ENCODE measurements around the gene RPS21. TPM values are rescaled to one million over a fixed set of nuclear protein-coding genes. Genes with fewer than 3 reads are reported as not detected.

Gene RPS21
- total and polyA plus RNA-seq, 9 of the 15 experiments (the other 6 are each of a cell fraction or from before 2014, with no cell fraction given): 1,380 to 5,647 (median 3,091) TPM

DNA sequence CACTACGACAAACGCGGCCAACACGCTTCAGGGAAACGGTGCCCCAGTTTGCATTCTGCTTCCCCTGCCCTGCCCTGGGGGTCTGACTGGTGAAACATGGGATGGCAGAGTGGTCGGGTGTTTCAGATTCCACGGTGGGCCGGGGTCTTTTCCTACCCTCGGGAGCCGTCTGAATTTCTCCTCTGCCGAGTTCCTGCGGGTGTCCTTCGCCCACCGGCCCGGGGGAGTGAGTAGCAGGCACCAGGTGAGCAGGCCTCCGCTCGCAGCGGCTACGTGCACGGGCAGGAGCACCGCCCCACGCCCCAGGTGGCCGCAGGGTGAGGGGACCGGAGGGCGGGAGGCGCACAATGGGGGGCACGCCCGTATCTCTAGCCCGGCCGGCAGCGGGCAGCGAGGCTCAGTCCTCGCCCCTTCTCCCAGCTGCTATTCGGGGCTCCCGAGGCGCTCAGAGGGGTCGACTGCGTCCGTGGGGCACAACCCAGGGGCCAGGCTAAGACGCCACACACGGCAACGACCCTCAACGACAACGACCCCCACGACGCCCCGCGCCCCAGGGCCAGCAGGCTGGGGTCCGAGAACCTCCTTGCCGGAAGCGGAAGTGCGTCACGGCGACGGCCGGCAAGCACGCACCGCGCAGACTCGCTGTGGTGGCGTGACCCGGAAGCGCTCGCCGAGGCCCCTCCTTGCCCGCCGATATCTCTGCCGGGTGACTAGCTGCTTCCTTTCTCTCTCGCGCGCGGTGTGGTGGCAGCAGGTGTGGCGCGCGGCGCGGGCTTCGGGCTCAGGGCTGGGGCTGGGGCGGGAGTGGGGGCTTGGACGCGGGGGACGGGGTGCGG, at the start of gene RPS21 (continued):
- TF ChIP-seq, protein P1, sequence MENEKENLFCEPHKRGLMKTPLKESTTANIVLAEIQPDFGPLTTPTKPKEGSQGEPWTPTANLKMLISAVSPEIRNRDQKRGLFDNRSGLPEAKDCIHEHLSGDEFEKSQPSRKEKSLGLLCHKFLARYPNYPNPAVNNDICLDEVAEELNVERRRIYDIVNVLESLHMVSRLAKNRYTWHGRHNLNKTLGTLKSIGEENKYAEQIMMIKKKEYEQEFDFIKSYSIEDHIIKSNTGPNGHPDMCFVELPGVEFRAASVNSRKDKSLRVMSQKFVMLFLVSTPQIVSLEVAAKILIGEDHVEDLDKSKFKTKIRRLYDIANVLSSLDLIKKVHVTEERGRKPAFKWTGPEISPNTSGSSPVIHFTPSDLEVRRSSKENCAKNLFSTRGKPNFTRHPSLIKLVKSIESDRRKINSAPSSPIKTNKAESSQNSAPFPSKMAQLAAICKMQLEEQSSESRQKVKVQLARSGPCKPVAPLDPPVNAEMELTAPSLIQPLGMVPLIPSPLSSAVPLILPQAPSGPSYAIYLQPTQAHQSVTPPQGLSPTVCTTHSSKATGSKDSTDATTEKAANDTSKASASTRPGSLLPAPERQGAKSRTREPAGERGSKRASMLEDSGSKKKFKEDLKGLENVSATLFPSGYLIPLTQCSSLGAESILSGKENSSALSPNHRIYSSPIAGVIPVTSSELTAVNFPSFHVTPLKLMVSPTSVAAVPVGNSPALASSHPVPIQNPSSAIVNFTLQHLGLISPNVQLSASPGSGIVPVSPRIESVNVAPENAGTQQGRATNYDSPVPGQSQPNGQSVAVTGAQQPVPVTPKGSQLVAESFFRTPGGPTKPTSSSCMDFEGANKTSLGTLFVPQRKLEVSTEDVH (IDR thresholded peaks at IDR 0.05; ENCODE audit: low read depth, partially characterized antibody): peak; percentile 87
- TF ChIP-seq TEAD1 (CRISPR knock-in tag; IDR thresholded peaks at IDR 0.05): peak in 1 of 2 experiments; percentile 63; a peak in 1 of 4 replicates
- TF ChIP-seq ATF1 (CRISPR knock-in tag; IDR thresholded peaks at IDR 0.05): peak; percentile 57
- peak; percentile 95 for TF ChIP-seq ATF1 (tag; IDR thresholded peaks at IDR 0.05)
- peak; percentile 78 for TF ChIP-seq CREB1 (IDR thresholded peaks at IDR 0.05)
- peak; percentile 90 for TF ChIP-seq CREB1 (CRISPR knock-in tag; IDR thresholded peaks at IDR 0.05)
- 0 out of 2 replicates have a peak, but pooled peaks have one; percentile 25 for TF ChIP-seq TAF7 (tag; IDR thresholded peaks at IDR 0.05)
- TF ChIP-seq KDM5B (IDR thresholded peaks at IDR 0.05; ENCODE audit: insufficient replicate concordance, low read depth, low read length): peak; percentile 76
- TF ChIP-seq MTA3 (IDR thresholded peaks at IDR 0.05; ENCODE audit: borderline replicate concordance): peak; percentile 70; the same call in 1 of the 2 replicates
- TF ChIP-seq ELF4 (CRISPR knock-in tag; IDR thresholded peaks at IDR 0.05): peak; percentile 53; the same call in 1 of the 2 replicates
- TF ChIP-seq HDAC6 (IDR thresholded peaks at IDR 0.05; ENCODE audit: low read depth, low read length): no peak
- TF ChIP-seq GTF2F1 (IDR thresholded peaks at IDR 0.05; ENCODE audit: low read depth, low read length): 0 out of 2 replicates have a peak, but pooled peaks have one; percentile 59
- TF ChIP-seq ZBTB7A (IDR thresholded peaks at IDR 0.05; ENCODE audit: borderline replicate concordance, control insufficient read depth, low read depth, low read length): peak; percentile 96; the same call in 1 of the 2 replicates
- no peak for TF ChIP-seq ADNP (tag; IDR thresholded peaks at IDR 0.05)
- TF ChIP-seq, protein P2, sequence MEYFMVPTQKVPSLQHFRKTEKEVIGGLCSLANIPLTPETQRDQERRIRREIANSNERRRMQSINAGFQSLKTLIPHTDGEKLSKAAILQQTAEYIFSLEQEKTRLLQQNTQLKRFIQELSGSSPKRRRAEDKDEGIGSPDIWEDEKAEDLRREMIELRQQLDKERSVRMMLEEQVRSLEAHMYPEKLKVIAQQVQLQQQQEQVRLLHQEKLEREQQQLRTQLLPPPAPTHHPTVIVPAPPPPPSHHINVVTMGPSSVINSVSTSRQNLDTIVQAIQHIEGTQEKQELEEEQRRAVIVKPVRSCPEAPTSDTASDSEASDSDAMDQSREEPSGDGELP (CRISPR knock-in tag; IDR thresholded peaks at IDR 0.05; ENCODE audit: borderline replicate concordance): peak; percentile 88
- TF ChIP-seq FOXA3 (CRISPR knock-in tag; conservative IDR thresholded peaks at IDR 0.05 in 1 of 2, IDR thresholded peaks at IDR 0.05 in 1 of 2): peak in 1 of 2 experiments; percentile 38; a peak in 1 of 4 replicates
- TF ChIP-seq, protein P3, sequence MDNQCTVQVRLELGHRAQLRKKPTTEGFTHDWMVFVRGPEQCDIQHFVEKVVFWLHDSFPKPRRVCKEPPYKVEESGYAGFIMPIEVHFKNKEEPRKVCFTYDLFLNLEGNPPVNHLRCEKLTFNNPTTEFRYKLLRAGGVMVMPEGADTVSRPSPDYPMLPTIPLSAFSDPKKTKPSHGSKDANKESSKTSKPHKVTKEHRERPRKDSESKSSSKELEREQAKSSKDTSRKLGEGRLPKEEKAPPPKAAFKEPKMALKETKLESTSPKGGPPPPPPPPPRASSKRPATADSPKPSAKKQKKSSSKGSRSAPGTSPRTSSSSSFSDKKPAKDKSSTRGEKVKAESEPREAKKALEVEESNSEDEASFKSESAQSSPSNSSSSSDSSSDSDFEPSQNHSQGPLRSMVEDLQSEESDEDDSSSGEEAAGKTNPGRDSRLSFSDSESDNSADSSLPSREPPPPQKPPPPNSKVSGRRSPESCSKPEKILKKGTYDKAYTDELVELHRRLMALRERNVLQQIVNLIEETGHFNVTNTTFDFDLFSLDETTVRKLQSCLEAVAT (IDR thresholded peaks at IDR 0.05): no peak
- no peak for TF ChIP-seq FOXM1 (IDR thresholded peaks at IDR 0.05; ENCODE audit: low read depth)
- TF ChIP-seq FOXM1 (CRISPR knock-in tag; IDR thresholded peaks at IDR 0.05; ENCODE audit: low read depth): no peak
- TF ChIP-seq L3MBTL2 (IDR thresholded peaks at IDR 0.05): 0 out of 2 replicates have a peak, but pooled peaks have one; percentile 24
- no peak for TF ChIP-seq MYBL2 (IDR thresholded peaks at IDR 0.05; ENCODE audit: low read depth)
- TF ChIP-seq MYBL2 (CRISPR knock-in tag; IDR thresholded peaks at IDR 0.05; ENCODE audit: borderline replicate concordance): 0 out of 2 replicates have a peak, but pooled peaks have one; percentile 35
- TF ChIP-seq BCOR (IDR thresholded peaks at IDR 0.05): no peak
